SK-N-DZ (cell line): ENCODE data around the gene OGDH.

ENCODE experiments used
- DNase-seq: peaks from one replicate; pipeline ENCODE4 v3.0.0-alpha.2; 2015; ENCODE audit warnings: low spot score

The OGDH gene

GRCh38 chr7:44637788-44638594 lies 31.6 kb downstream of the OGDH start:
- no peak for DNase-seq

DNA sequence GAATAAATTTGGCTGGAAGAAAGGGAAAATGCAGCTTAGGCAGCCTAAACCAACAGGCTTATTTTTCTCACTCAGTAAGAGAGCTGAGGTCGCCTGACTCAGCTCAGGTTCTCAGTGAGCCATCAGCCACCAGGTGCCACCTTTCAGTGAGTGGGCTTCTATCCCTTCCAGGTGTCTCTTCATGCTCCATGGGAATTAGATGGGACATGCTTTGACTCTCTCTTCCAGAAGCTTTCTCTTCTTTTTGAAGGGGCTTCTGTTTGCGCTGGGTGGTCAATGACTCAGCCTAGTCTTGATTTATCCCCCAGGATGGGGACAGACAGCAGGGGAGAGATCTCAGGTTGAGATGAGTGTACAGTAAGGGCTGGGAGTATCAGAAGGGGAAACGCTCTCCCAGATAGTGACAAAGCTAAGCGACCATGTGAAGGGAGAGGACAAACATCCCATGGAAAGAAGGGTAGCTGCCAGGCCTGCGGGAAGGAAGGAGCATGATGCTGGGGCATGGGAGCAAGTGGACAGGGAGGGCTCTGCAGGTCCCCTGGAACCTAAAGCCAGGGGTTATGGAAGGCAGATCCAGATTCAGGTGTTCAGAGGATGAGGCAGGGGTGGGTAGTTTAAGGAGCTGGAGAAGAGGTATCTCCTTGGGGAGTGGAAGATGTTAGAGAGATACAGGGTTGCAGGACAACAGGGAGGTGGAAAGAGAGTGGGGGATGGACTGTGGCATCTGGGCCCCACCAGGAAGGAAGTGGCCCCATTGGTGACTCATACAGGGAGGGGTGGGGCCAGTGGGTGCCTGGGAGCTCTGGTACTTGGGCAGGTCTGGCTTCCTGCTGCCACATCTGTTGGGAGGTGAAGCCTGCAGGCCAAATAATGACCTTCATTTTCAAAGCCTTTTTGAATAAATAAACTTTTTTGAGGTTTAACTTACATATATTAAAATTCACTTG lies 32.5 kb downstream of the OGDH start:
- no peak for DNase-seq

DNA sequence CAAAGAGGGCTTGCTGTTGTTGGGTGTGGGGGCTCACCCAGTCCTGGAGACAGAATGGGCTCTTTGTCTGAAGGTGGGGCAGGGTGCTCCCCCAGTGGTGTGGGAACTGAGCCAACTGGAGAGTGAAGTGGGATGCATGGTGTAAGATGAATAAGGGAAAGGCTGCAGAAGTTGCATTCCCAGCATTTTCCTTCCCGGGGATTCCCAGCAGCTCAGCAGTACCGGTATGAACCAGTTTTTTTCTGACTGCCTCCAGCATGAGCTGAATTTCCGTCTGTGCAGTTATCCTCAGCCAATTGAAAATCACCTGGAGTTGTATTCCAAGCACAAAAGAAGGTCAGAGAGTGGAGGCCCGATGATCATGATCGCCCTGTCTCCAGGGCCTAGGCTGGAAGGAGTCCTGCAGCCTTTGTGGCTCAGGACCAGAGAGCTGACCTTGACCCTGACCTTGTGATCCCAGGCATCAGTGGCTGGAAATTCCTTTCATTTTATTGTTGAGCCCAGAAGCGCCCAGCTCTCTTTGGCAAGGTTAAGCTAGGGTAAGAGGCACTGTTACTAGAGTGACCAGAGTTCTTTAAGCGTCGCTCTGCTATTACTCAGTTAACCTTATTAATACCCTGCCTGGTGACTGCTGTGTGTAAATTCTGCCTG lies 33.4 kb downstream of the OGDH start:
- DNase-seq, result no peak

DNA sequence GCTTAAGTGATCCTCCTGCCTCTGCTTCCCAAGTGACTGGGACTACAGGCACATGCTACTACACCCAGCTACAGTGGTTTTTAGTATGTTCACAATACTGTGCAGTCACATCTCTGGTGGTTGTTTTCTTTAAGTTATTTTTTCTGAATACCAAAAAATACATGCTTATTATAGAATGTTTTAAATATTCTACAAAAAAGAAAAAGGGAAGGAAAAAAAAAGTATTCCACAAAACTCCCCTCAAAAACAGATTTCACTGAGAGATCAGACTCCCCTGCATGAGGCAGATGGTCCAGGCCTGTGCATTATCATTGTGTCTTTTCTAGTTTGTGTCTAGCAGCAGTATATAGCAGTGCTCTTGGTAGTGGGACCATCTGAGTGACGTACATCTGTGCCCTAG lies 36.8 kb downstream of the OGDH start:
- no peak for DNase-seq

GRCh38 chr7:44645254-44645653 lies 38.8 kb downstream of the OGDH start:
- DNase-seq, result no peak

DNA sequence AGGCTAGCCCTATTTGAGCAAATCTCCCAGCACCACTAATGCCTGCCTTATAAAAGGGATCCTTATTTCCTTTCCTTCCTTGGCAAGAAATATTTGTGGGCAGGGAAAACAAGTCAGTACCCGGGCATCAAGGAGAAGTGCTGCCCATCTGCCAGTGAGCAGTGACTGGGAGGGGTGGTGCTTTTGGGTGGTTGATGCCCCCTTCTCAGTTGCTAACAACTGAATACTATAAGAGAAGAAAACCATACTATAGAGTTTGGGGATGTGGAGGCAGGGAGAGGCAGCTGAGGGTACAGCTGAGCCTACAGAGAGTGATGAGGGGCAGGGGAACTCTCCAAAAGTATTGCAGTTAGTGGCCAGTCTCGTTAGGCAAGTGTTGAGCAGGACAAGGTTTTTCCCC lies 39.3 kb downstream of the OGDH start:
- DNase-seq, result no peak

- no peak for DNase-seq
Observed at GRCh38 chr7:44646176-44646920, 39.9 kb downstream of the OGDH start.

DNA sequence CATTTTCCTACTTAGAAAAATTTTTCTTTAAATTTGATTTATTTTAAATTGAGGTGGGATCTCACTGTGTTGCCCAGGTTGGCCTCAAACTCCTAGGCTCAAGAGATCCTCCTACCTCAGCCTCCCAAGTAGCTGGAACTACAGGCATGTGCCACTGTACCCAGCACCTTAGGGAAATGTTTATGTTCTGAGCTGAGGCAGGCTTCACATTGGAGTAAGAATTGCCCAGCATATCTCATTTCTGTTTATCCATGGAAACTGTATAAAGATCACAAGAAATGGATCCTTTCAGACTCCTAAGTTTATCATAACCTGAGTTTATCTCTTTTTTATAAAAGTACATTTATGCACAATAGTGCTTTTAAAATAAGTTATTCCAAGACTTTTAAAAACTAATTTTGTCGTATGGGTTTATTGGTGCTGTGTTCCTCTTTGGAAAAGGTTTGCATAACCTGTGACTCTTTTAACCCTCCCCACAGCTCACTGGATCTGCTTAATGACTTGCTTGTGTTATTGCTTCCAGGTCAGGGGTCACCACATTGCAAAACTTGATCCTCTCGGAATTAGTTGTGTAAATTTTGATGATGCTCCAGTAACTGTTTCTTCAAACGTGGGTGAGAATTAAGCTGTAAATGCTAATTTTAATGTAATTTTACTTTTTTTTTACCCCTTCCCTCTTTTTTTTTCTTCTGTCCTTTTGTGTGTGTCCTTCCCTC lies 40.7 kb downstream of the OGDH start:
- no peak for DNase-seq

GRCh38 chr7:44647981-44648714 lies 41.7 kb downstream of the OGDH start:
- DNase-seq, result no peak

GRCh38 chr7:44650242-44650641 lies 43.8 kb downstream of the OGDH start:
- DNase-seq, result no peak

- no peak for DNase-seq
Observed at GRCh38 chr7:44650772-44651171, 44.3 kb downstream of the OGDH start.

DNA sequence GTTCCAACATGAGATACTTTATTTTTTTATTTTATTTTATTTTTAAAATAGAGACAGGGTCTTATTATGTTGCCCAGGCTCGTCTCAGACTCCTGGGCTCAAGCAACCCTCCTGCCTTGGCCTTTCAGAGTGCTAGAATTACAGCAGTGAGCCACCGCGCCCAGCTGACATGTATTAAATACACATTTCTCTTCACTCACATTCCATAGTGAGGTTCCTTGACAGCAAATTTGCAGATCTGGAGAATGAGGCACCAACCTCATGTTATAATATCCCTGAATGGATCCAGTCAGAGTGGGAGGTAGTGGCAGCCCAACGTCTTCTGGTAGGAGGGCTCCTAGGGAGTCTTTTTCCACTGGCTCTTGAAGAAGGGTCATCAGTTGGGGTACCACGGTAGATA lies 46.1 kb downstream of the OGDH start:
- DNase-seq, result no peak

DNA sequence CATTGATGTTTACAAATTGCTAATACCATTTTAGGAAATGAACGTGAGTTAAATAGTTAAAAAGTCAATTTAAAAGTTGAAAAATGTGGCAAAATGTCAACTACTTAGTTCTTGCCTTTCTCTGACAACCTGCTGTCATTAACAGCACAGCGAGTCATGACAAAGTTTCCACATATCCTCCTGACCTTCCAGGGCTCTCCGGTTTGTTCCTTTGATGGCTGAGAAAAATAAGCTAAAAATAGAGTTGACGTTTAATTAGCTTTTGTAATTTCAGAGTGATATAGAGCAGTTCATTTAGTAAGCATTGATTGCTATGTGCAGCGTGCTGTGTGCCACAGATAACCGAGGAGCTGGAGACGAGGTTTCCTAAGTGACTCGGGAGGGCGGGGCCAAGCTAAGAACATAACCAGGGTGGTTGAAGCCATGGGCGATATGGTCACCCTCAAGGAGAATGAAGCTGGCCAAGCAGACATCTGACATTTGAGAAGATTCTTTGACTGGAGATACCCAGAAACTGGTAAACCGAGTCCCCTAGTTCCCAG lies 47.9 kb downstream of the OGDH start:
- no peak for DNase-seq

- DNase-seq, result no peak
Observed at GRCh38 chr7:44655341-44655740, 48.9 kb downstream of the OGDH start.

GRCh38 chr7:44658979-44659378 lies 52.6 kb downstream of the OGDH start:
- no peak for DNase-seq

- no peak for DNase-seq
Observed at GRCh38 chr7:44661233-44661632, 54.8 kb downstream of the OGDH start.

GRCh38 chr7:44664780-44665461 lies 58.5 kb downstream of the OGDH start:
- DNase-seq, result no peak

- no peak for DNase-seq
Observed at GRCh38 chr7:44665531-44666213, 59.2 kb downstream of the OGDH start.

DNA sequence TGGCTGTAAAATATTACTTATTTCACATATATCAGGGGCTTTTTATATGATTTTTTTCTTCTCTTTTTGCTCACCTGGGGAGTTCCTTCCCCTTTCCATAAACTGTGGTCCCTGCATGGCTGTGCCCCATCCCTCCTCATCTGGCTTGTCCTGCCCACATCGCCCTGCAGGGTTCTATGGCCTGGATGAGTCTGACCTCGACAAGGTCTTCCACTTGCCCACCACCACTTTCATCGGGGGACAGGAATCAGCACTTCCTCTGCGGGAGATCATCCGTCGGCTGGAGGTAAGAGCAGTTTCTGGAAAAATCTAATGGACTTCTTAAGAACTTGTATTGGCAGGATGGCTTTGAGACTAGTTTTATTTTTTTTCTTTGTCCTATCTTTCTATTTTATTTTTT lies 60.1 kb downstream of the OGDH start:
- no peak for DNase-seq
